GM12874 (cell line): ENCODE data around the gene EXOC4.

ENCODE experiments used
- TF ChIP-seq, protein P1 (sequence below): IDR thresholded peaks from 2 replicates; pipeline ENCODE4 v1.5.1; 2011; ENCODE audit warnings: low read depth, mild to moderate bottlenecking, control low read depth, low read length, moderate library complexity; ENCODE audit not compliant: insufficient read depth

The EXOC4 gene

DNA sequence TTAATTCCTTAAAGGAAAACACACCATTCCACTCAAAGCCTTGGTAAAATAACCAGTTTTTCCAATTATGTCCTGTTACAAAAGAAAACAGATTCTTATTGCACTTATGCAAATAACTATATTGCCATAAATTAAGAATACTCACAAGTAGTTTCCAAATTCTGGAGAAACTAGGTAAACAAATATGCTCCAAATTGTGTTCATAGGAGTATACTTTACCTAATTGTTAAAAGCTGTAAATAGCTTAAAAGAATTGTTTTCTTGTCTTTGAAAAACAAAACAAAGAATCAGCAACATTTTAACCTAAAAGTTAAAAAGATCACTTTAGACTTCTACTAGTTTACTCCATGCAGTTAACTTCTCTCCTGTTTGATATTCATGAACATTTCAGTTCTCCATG, 835.3 kb downstream of the EXOC4 start:
- TF ChIP-seq, protein P1, sequence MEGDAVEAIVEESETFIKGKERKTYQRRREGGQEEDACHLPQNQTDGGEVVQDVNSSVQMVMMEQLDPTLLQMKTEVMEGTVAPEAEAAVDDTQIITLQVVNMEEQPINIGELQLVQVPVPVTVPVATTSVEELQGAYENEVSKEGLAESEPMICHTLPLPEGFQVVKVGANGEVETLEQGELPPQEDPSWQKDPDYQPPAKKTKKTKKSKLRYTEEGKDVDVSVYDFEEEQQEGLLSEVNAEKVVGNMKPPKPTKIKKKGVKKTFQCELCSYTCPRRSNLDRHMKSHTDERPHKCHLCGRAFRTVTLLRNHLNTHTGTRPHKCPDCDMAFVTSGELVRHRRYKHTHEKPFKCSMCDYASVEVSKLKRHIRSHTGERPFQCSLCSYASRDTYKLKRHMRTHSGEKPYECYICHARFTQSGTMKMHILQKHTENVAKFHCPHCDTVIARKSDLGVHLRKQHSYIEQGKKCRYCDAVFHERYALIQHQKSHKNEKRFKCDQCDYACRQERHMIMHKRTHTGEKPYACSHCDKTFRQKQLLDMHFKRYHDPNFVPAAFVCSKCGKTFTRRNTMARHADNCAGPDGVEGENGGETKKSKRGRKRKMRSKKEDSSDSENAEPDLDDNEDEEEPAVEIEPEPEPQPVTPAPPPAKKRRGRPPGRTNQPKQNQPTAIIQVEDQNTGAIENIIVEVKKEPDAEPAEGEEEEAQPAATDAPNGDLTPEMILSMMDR = no peak

DNA sequence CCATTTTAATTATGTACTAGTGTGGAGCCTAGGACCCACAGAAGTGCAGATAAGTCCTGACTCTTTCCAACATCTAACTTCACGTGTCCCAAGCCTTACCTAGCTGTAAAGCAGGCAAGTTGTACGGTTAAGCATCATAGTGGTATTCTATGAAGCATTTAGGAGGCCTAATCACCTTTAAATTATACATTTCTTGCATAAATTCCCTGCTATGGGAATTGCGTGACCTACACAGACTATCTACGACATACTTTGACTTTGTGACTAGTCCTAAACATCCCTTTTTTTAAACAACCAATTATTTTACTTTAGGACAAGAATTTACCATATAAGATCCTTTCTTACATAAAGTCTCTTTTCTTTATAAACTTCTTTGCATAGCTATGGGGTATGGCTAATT, 836.6 kb downstream of the EXOC4 start:
- TF ChIP-seq, protein P1 = no peak

- TF ChIP-seq, protein P1 = no peak
Observed at GRCh38 chr7:134098072-134098471, 845.2 kb downstream of the EXOC4 start.

DNA sequence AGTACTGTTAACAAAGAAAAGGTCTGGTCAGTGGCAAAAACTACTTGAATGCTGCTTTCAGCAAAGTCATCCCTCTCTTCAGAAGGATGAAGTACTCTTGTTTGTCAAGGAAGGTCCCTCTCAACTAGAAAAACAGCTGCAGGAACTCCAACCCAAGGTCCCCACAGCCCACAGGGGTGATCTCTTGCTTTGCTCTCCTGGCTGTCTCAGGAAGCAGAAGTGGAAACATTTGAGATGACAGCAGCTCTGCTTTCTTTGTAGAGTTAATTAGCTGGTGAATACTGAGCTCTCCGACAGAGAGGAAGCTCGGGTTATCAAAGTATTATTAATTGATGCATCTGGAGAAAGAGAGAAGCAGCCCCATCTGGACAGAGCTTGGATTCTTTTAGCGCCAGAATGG, 848.8 kb downstream of the EXOC4 start:
- TF ChIP-seq, protein P1 = no peak

DNA sequence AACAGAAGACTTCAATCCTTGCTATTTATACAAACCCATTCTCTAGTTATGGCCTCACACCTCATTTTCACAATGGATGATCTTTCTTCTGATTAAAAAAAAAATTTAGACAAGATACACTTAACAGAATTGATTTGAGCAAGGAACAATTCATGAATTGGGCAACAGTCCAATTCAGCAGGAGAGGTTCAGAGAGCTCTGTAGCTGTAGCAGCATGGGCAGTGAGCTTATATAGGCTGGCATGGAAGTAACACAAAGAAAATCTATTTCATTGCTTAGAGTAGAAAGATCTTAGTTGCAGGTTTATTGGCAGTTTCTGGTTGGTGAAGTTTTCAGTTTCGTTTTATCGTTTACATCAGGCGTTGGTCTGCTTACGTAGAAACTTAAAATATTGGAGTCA, 851.3 kb downstream of the EXOC4 start:
- TF ChIP-seq, protein P1 = no peak

GRCh38 chr7:134105841-134106240, 853.0 kb downstream of the EXOC4 start:
- TF ChIP-seq, protein P1 = no peak

GRCh38 chr7:134108802-134109201, 855.9 kb downstream of the EXOC4 start:
- TF ChIP-seq, protein P1 = no peak

DNA sequence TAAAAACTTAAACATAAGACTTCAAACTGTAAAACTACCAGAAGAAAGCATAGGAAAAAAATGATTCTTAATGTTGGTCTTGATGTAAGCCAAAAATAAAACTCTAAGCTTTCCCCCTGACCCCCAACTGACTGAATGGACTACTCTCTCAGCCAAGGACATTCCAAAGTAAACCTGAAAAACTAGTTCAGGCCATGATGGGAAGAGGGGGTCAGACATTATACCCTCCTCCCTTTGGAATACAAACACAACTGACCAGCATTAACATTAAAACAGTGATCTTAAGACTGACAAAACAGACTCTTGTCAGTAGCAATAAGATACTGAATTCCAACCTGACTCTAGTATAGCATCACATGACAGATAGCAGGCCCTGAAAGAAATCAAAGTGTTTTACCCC, 860.8 kb downstream of the EXOC4 start:
- TF ChIP-seq, protein P1 = no peak
